Kasumi-1 (cell line): ENCODE data around the gene EHF.
"Not testable (repeated sequence)": the region's sequence is repeated elsewhere in the genome, so short reads cannot be mapped to it uniquely, and the experiment has no call there.

Source experiments
- DNase-seq, 2 experiments: peaks; one replicate each; lab custom pipeline; 2025; lab: John Stamatoyannopoulos, UW

Gene EHF

DNA sequence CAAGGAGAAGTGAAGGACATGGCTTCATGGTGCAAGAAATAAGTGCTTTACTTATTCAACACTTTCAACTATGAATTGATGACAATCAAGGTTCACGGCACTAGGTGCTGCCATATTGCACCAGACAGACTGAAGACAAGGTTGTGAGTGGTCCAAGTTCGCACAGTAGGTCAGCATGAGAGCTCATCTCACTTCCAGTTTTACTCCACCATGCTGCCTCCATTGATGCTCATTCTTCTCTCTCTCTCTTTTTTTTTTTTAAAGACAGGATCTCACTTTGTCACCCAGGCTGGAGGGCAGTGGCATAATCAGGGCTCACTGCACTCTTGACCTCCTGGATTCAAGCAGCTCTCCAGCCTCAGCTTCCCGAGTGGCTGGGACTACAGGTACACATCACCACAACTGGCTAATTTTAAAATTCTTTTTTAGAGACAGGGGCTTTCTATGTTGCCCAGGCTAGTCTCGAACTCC, 47.7 kb downstream of the EHF start:
- no peak for DNase-seq

- DNase-seq = no peak
These were observed 48.6 kb downstream of the EHF start for GRCh38 chr11:34669458-34669857.

GRCh38 chr11:34671117-34671516, 50.2 kb downstream of the EHF start:
- DNase-seq = no peak

DNA sequence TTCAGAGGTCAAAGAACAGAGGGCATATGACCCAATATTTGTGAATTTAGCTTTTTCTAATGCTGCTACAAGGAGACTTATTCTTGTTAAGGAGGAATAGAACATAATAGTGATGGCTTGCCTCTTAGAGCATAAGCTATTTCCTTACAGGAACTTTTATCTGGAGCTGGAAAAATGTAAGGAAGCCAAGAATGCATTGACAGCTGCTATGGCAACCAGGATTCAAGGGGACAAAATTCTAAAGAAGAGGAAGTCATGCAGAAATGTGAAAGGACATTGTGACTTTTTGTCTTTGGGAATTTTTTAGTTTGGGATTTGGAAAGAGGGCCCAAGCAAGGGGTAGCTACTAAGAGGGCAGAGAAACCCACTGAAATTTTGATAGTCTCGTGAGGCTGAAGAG, 51.1 kb downstream of the EHF start:
- DNase-seq = no peak

DNA sequence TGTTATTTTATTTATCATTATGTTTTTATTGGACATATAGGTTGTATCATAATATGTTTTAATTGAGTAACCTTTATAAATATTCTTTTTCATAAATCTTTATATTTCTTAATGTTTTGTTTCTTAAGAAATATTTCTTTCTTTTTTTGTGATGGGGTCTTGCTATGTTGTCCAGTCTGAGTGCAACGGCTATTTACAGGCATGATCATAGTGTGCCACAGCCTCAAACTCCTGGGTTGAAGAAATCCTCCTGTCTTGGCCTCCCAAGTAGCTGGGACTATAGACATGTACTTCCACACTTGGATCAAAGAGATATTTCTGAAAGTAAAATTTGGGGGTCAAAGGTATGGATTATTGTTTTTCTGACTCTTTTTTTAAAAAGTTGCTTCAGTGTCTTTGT, 53.1 kb downstream of the EHF start:
- no peak for DNase-seq

DNA sequence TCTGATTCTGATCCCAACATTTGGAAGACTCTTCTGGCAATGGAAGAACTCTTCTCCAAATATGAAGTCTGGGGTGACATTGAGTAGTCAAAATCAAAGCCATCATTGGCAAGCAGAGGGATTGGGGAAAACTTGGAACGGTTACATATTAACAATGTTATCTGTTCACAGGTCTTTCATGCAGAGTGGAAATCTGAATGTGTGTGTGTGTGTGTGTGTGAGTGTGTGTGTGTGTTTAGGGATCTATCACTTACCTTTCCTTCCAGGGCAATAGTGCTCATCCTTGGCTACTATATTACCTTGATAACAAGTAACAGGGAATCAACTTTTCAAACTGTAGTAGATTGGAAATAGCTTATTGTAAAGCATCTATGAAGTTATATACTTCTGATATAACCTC, 55.3 kb downstream of the EHF start:
- no peak for DNase-seq

GRCh38 chr11:34679681-34680080, 58.8 kb downstream of the EHF start:
- no peak for DNase-seq

- no peak for DNase-seq
These were observed 59.3 kb downstream of the EHF start for GRCh38 chr11:34680206-34680605.

- DNase-seq = no peak
These were observed 60.2 kb downstream of the EHF start for GRCh38 chr11:34680918-34681586.

DNA sequence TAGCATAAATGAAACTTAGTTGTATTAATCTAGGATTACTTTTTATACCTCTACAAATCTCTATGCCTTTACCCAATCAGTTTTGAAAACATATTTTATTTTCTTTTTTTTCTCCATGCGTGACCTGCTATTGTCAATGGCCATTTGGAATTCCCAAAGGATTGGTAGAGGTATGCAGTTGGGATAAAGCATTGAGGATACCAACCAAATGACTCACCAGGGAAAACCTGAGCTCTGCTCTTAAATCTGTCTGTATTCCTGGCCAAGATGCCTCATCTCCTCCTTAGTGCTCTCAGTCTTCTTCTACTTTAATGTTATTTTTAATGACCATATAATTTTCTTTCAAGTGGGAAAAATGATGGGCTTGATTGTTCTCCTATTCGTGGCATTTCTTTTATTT, 61.9 kb downstream of the EHF start:
- DNase-seq = no peak

- DNase-seq = no peak
These were observed 62.5 kb downstream of the EHF start for GRCh38 chr11:34683396-34683795.

DNA sequence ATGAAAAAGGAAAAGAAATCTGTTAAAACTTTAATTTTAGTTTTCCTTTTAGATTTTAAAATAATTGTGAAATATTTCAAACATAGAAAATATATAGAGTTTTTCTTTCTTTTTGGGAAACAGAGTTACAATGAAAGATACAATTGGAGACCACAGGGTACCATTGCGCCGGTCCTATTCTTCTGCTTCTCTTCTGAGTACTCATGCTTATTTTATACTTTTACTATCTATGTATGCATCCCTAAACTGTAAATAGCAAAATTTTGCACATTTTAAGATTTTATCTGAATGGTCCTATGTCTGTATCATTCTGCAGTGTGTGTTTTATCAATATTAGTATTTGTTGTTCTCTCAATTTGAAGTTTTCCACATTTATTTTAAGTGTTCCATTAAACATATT, 65.0 kb downstream of the EHF start:
- no peak for DNase-seq

GRCh38 chr11:34692299-34692698, 71.4 kb downstream of the EHF start:
- not testable (repeated sequence) for DNase-seq

DNA sequence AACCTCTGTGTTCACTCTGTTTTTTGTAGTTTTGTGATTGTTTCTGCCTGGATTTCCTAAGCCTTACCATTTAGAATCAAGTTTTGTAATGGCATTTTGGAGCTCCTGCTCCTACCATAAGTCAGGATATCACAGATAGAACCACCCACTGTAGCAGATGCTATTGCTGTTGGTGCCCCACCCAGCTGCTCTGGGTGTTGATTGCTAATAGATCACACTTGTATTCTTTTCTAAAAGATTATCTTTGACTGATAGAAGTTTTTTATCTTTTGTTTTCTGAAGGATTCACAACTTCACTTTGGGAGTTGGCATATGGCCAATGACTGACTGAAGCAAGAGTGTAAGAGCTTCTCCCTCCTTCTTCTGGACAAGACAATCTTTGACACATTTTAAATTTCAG, 76.0 kb downstream of the EHF start:
- DNase-seq = no peak

DNA sequence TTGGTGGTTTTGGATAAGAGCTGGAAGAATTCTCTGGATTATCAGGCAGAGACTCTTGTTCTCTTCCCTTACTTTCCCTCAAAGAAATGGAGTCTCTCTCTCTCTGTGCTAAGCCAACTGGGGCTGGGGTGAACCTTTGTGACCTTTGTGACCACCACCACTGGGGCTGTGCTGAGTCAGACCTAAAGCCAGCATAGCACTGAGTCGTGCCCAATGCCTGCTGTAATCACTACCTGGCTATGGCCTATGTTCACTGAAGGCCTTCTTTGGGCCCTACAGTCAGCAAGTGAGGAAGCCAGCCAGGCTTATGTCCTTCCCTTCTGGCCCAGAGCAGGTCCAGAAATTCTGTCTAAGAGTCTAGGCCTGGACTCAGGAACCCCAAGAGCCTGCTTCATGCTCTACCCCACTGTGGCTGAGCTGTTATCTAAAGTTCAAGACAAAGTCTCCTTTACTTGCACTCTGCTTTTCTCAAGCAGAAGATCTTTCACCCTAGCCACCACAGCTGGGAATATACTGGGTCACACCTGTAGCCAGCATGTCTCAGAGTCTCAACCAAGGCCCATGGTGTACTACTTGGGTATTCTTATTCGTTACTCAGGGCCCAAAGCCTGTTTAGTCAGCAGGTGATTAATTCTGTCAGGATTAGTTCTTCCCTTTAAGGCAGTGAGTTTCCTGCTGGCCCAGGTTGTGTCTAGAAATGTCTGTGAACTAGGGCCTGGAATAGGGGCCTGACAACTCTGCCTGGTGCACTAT, 86.0 kb downstream of the EHF start:
- DNase-seq = no peak

DNA sequence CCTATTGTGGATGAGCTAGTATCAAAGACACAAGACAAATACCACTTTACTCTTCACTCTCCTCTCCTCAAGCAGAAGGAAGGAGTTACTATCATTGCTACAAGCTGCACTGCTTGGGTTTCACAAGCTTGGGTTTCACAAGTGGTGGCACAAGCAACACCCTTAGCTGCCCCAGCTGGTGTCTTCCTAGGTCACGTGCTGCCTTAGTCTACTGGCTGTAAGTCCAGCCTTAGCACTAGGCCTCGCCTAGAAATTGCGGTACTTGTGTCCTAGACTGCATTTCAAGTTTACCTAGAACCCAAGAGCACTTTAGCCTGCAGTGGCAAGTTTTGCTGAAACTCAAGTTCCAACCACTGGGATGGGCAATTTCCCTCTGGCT, 86.6 kb downstream of the EHF start:
- DNase-seq = no peak
